DOHH2 (cell line): ENCODE measurements around the gene TMEM151A.

Experiments
- H3F3A ChIP-seq: fragments of 200-600 bp; sonication (generic), shearing (Covaris generic); 2 replicates; pipeline ENCODE4 v1.6.0; 2016; ENCODE audit warnings: antibody characterized with exemption, mild to moderate bottlenecking; ENCODE audit not compliant: control insufficient read depth, insufficient read depth
- H3K27ac ChIP-seq: fragments of 200-600 bp; sonication (generic); 2 replicates; pipeline ENCODE4 v1.5.1; 2014; ENCODE audit warnings: low read depth, mild to moderate bottlenecking, low read length, moderate library complexity
- H3K27me3 ChIP-seq: fragments of 200-600 bp; sonication (generic); 2 replicates; pipeline ENCODE4 v1.6.1; 2014; ENCODE audit warnings: mild to moderate bottlenecking, low read length, mixed read lengths; ENCODE audit not compliant: control insufficient read depth
- H3K36me3 ChIP-seq: fragments of 200-600 bp; sonication (generic); 2 replicates; pipeline ENCODE4 v1.6.1; 2014; ENCODE audit warnings: mild to moderate bottlenecking, low read length, moderate library complexity, mixed read lengths; ENCODE audit not compliant: control insufficient read depth
- H3K4me1 ChIP-seq: fragments of 200-600 bp; sonication (generic); 2 replicates; pipeline ENCODE4 v1.6.1; 2014; ENCODE audit warnings: mild to moderate bottlenecking, low read length, mixed read lengths; ENCODE audit not compliant: control insufficient read depth
- H3K4me2 ChIP-seq: fragments of 200-600 bp; sonication (generic); 2 replicates; pipeline ENCODE4 v1.6.0; 2014; ENCODE audit warnings: mild to moderate bottlenecking, low read length, moderate library complexity
- H3K4me3 ChIP-seq: fragments of 200-600 bp; sonication (generic); 2 replicates; pipeline ENCODE4 v1.5.1; 2014; ENCODE audit warnings: mild to moderate bottlenecking, low read length, mixed read lengths
- H3K79me2 ChIP-seq: fragments of 200-600 bp; sonication (generic); 2 replicates; pipeline ENCODE4 v1.6.1; 2014; ENCODE audit warnings: mild to moderate bottlenecking, low read length, mixed read lengths; ENCODE audit not compliant: control insufficient read depth
- H3K9me2 ChIP-seq: fragments of 200-600 bp; sonication (generic); replicated peaks from 2 replicates; pipeline ENCODE4 v1.6.1; 2014; ENCODE audit warnings: mild to moderate bottlenecking, low read length, mixed read lengths; ENCODE audit not compliant: control insufficient read depth
- H3K9me3 ChIP-seq: fragments of 200-600 bp; sonication (generic); 2 replicates; pipeline ENCODE4 v1.6.1; 2014; ENCODE audit warnings: antibody characterized with exemption, low read length, mixed read lengths; ENCODE audit not compliant: control insufficient read depth, insufficient read depth
- H4K20me1 ChIP-seq: fragments of 200-600 bp; sonication (generic); 2 replicates; pipeline ENCODE4 v1.6.0; 2014; ENCODE audit warnings: low read depth, mild to moderate bottlenecking, antibody characterized with exemption, low read length, moderate library complexity; ENCODE audit not compliant: control insufficient read depth, insufficient read depth
- EZH2phosphoT487 ChIP-seq: fragments of 200-600 bp; sonication (generic); IDR thresholded peaks from 2 replicates; pipeline ENCODE4 v1.6.1; 2017; ENCODE audit warnings: borderline replicate concordance, mild to moderate bottlenecking, antibody characterized with exemption, low read length, moderate library complexity, mixed read lengths
- TF ChIP-seq, protein P1 (sequence below): fragments of 200-600 bp; sonication (generic); IDR thresholded peaks from one replicate; pipeline ENCODE4 v1.5.1; 2014; ENCODE audit warnings: antibody characterized with exemption, mild to moderate bottlenecking, low read depth, low read length; ENCODE audit not compliant: poor library complexity, severe bottlenecking

Gene TMEM151A

DNA sequence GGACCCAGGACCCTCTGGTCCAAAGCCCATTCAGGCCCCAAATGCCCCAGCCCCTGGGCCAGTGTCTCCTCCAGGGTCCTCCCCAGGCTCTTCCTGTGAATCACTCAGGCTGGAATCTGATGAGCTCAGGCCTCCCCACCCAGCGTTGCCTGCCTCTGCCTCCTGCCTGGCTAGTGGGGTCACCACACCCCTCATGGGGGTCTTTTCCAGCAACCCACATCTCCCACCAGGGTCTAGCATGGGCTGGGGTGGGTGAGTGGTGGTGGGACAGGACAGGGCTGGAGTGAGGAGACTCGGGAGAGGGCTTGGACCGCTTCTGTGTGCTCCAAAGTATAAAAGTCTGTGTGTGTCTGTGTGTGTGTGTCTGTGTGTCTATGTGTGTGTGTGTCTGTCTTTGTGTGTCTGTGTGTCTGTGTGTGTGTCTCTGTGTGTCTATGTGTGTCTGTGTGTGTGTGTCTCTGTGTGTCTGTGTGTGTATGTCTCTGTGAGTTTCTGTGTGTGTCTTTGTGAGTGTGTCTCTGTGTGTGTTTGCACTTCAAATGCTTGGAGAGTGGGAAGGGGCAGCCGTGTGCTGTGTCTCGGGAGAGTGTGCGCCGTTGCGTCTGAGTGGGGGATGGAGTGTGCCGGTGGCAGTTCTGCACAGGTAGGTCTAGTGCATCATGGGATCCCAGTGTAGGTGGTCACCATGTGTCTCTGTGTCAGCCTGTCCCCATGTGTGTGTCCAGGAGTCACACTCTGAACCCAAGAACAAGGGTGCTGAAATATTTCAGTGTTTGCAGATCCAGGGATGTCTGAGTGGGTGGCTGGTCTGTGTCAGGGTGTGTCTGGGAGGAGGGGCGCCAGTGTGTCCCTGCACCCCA lies 35.7 kb downstream of the TMEM151A start:
- no peaks in the 10 kb centered on the region for H3F3A ChIP-seq
- H3K4me1 ChIP-seq, result peaks cover 44% of the 10 kb centered on the region
- H3K79me2 ChIP-seq, result no peaks in the 10 kb centered on the region
- no peak overlapping the region for H3K4me3 ChIP-seq
- H3K27me3 ChIP-seq, result no peaks in the 10 kb centered on the region
- H3K27ac ChIP-seq, result no peak overlapping the region
- H3K9me3 ChIP-seq, result no peaks in the 10 kb centered on the region
- TF ChIP-seq, protein P1, sequence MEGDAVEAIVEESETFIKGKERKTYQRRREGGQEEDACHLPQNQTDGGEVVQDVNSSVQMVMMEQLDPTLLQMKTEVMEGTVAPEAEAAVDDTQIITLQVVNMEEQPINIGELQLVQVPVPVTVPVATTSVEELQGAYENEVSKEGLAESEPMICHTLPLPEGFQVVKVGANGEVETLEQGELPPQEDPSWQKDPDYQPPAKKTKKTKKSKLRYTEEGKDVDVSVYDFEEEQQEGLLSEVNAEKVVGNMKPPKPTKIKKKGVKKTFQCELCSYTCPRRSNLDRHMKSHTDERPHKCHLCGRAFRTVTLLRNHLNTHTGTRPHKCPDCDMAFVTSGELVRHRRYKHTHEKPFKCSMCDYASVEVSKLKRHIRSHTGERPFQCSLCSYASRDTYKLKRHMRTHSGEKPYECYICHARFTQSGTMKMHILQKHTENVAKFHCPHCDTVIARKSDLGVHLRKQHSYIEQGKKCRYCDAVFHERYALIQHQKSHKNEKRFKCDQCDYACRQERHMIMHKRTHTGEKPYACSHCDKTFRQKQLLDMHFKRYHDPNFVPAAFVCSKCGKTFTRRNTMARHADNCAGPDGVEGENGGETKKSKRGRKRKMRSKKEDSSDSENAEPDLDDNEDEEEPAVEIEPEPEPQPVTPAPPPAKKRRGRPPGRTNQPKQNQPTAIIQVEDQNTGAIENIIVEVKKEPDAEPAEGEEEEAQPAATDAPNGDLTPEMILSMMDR, result no peak
- TF ChIP-seq EZH2phosphoT487, result no peak
- peak overlapping the region; percentile 65; the same call in 1 of the 2 replicates for H3K4me2 ChIP-seq
- H4K20me1 ChIP-seq, result no peaks in the 10 kb centered on the region
- H3K9me2 ChIP-seq, result no peaks in the 10 kb centered on the region
- no peaks in the 10 kb centered on the region for H3K36me3 ChIP-seq

DNA sequence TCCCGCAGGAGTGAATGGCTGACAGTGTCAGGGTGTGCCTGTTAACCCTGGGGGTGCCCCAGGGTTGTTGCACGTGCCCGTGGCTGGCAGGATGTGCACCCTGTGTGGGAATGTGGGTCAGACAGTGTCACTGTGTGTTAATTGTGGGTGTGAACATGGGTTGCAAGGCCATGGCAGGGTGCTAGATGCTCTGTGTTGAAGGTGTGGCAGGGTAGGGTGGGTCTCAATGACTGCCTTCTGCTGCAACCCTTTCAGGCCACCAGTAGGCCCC lies 36.3 kb downstream of the TMEM151A start:
- Histone ChIP-seq H3K27ac (no peak overlapping the region), H3K9me2 (no peaks in the 10 kb centered on the region), H3K27me3 (no peaks in the 10 kb centered on the region), H4K20me1 (no peaks in the 10 kb centered on the region), H3K36me3 (no peaks in the 10 kb centered on the region), H3K79me2 (no peaks in the 10 kb centered on the region), H3K4me1 (peaks cover 44% of the 10 kb centered on the region), H3F3A (no peaks in the 10 kb centered on the region), H3K4me2 (peak overlapping the region; percentile 66), H3K9me3 (no peaks in the 10 kb centered on the region), H3K4me3 (no peak overlapping the region)
- TF ChIP-seq EZH2phosphoT487, result no peak
- TF ChIP-seq, protein P1, result no peak

DNA sequence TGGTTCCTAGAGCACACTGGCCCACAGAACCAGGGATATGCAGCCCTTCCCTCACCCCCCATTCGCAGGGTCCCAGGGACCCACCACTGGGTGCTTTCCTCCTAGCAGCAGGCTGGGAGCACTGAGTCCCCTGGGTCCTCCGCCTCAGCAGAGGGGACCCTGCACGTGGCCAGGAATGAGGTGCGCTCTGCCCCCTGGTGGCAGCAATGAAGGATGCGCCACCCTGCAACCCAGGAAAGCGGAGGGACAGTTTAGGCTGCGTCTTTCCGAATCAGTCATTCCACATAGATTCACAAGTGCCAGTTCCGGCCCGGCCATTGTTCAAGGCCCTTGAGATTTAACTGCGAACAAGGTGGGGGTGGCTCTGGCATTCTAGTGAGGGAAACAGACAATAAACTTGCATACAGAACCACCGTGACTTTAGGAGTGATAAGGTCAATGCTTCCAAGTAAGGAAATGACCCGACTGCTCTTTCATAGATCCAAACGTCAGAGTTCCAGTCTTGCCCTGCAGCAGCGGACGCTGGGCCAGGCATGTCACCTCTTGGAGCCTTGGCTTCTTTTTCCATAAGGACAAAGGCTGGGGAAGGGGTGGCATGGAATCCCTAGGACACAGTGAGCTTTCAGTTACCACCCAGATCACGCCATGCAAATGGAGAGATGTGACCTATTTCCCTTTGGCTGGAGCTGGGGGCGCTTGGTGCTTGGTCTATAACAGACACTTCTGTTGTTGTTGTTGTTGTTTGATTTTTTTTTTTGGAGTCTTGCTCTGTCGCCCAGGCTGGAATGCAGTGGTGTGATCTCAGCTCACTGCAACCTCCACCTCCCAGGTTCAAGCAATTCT lies 36.8 kb downstream of the TMEM151A start:
- peak overlapping the region; percentile 66 for H3K4me2 ChIP-seq
- TF ChIP-seq EZH2phosphoT487, result no peak
- TF ChIP-seq, protein P1, result peak; percentile 94
- H3K9me2 ChIP-seq, result no peaks in the 10 kb centered on the region
- no peaks in the 10 kb centered on the region for H3F3A ChIP-seq
- no peaks in the 10 kb centered on the region for H3K36me3 ChIP-seq
- peak overlapping the region; percentile 57 for H3K4me3 ChIP-seq
- H3K27ac ChIP-seq, result no peak overlapping the region
- no peaks in the 10 kb centered on the region for H3K9me3 ChIP-seq
- H3K27me3 ChIP-seq, result no peaks in the 10 kb centered on the region
- no peaks in the 10 kb centered on the region for H4K20me1 ChIP-seq
- no peaks in the 10 kb centered on the region for H3K79me2 ChIP-seq
- H3K4me1 ChIP-seq, result peaks cover 44% of the 10 kb centered on the region
